Endodermal cell (in vitro differentiated cells): ENCODE data around the gene GGT6. TPM values are rescaled to one million over a fixed set of nuclear protein-coding genes. Genes with fewer than 3 reads are reported as not detected.

ENCODE experiments used
- DNase-seq: peaks from one replicate; pipeline ENCODE4 v3.0.0-alpha.2; 2017
- H3K27ac ChIP-seq: 2 replicates; pipeline ENCODE4 v1.5.1; 2013; ENCODE audit warnings: mild to moderate bottlenecking, low read depth, low read length, moderate library complexity
- H3K27me3 ChIP-seq: 2 replicates; pipeline ENCODE4 v1.6.1; 2013; ENCODE audit warnings: mild to moderate bottlenecking, low read length, moderate library complexity; ENCODE audit not compliant: insufficient read depth, control insufficient read depth, poor library complexity, severe bottlenecking
- H3K36me3 ChIP-seq: 2 replicates; pipeline ENCODE4 v1.7.0; 2013; ENCODE audit warnings: mild to moderate bottlenecking, low read length, moderate library complexity; ENCODE audit not compliant: control insufficient read depth, insufficient read depth
- H3K4me1 ChIP-seq: one replicate; pipeline ENCODE4 v1.7.0; 2013; ENCODE audit warnings: low read length; ENCODE audit not compliant: control insufficient read depth, insufficient read depth
- H3K4me3 ChIP-seq: 2 replicates; pipeline ENCODE4 v1.5.1; 2013; ENCODE audit warnings: mild to moderate bottlenecking, low read length, moderate library complexity
- H3K9ac ChIP-seq: 2 replicates; pipeline ENCODE4 v1.6.1; 2013; ENCODE audit warnings: mild to moderate bottlenecking, low read length, moderate library complexity; ENCODE audit not compliant: poor library complexity, severe bottlenecking; ENCODE audit errors: extremely low read depth
- H3K9me3 ChIP-seq: 2 replicates; pipeline ENCODE4 v1.6.1; 2013; ENCODE audit warnings: mild to moderate bottlenecking, low read length, moderate library complexity; ENCODE audit not compliant: control insufficient read depth
- H3K27ac Mint-ChIP-seq: 2 replicates; pipeline ENCODE4 v1.8.0; 2020; ENCODE audit warnings: mixed read lengths
- H3K27me3 Mint-ChIP-seq: 2 replicates; pipeline ENCODE4 v1.8.0; 2021; ENCODE audit warnings: mild to moderate bottlenecking, mixed read lengths; ENCODE audit not compliant: insufficient read depth
- H3K36me3 Mint-ChIP-seq: 2 replicates; pipeline ENCODE4 v1.8.0; 2020; ENCODE audit warnings: low read depth, mixed read lengths
- H3K4me1 Mint-ChIP-seq: 2 replicates; pipeline ENCODE4 v1.8.0; 2020; ENCODE audit warnings: mixed read lengths
- H3K4me3 Mint-ChIP-seq: 2 replicates; pipeline ENCODE4 v1.8.0; 2020; ENCODE audit warnings: mild to moderate bottlenecking, moderate library complexity, mixed read lengths
- H3K9me3 Mint-ChIP-seq: 2 replicates; pipeline ENCODE4 v1.8.0; 2020; ENCODE audit warnings: mild to moderate bottlenecking, mixed read lengths
- WGBS, 2 experiments: methylation state at CpG; one replicate each; pipeline versions ENCODE4 v1.1.5 to v1.1.7; 2013; ENCODE audit warnings: missing lambda C conversion rate in 2 of 2, mixed read lengths in 1 of 2; ENCODE audit not compliant: insufficient coverage in 1 of 2, insufficient read length in 1 of 2; 5-methylcytosine and 5-hydroxymethylcytosine counted together
- total RNA-seq, 2 donors: library from RNA; stranded (reverse); fragmentation: NEBNext Ultra II Directional in 1 of 2; extraction: Animal tissue kit (Norgen Biotek cat#: 25700) in 1 of 2; gene quantifications; 2 replicates in 1 of 2; 3 replicates in 1 of 2; pipeline ENCODE4 v1.2.1, GENCODE V29; 2021
- TF ChIP-seq, protein P1 (sequence below): fragments of 200-600 bp; sonication (generic); conservative IDR thresholded peaks from 2 replicates; pipeline ENCODE4 v1.5.0; 2021; ENCODE audit warnings: antibody characterized with exemption, mild to moderate bottlenecking

Gene GGT6
- total RNA-seq, 2 donors from 2014 or later, result not detected

DNA sequence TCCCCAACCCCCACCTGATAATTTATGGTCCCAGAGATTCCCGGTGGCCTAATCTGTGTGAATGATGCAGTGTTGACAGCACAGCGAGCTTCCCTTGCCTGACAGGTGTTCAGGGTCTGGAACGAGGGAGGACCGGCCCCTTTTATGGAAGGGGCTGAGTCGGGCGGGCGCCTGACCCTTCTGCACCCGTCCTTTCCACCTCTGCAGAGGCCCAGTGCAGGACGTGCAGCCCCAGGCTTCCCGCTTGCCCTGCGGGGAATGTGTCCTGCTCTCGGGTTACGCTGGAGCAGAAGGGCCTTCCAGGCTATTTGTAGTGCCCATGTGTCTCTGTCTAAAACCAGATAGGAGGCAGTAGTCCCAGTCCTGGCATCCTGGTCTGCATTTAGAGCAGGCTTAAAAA, 40.2 kb upstream of the GGT6 start:
- no peaks in the 10 kb centered on the region for H3K36me3 Mint-ChIP-seq
- Histone ChIP-seq H3K9me3 (no peaks in the 10 kb centered on the region), H3K27ac (peak overlapping the region; percentile 52), H3K27me3 (no peaks in the 10 kb centered on the region), H3K9ac (no peak overlapping the region), H3K36me3 (no peaks in the 10 kb centered on the region), H3K4me1 (peaks cover 11% of the 10 kb centered on the region), H3K4me3 (no peak overlapping the region)
- H3K27ac Mint-ChIP-seq, result no peak overlapping the region
- peak overlapping the region; percentile 21 for H3K4me3 Mint-ChIP-seq
- no peaks in the 10 kb centered on the region for H3K9me3 Mint-ChIP-seq
- TF ChIP-seq, protein P1, sequence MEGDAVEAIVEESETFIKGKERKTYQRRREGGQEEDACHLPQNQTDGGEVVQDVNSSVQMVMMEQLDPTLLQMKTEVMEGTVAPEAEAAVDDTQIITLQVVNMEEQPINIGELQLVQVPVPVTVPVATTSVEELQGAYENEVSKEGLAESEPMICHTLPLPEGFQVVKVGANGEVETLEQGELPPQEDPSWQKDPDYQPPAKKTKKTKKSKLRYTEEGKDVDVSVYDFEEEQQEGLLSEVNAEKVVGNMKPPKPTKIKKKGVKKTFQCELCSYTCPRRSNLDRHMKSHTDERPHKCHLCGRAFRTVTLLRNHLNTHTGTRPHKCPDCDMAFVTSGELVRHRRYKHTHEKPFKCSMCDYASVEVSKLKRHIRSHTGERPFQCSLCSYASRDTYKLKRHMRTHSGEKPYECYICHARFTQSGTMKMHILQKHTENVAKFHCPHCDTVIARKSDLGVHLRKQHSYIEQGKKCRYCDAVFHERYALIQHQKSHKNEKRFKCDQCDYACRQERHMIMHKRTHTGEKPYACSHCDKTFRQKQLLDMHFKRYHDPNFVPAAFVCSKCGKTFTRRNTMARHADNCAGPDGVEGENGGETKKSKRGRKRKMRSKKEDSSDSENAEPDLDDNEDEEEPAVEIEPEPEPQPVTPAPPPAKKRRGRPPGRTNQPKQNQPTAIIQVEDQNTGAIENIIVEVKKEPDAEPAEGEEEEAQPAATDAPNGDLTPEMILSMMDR, result no peak
- peak; percentile 76 for DNase-seq
- peaks cover 16% of the 10 kb centered on the region for H3K4me1 Mint-ChIP-seq
- WGBS, 2 experiments, result 52 to 59% methylated on average over 10 to 13 of the region's 13 CpGs
- H3K27me3 Mint-ChIP-seq, result peaks cover 3% of the 10 kb centered on the region

DNA sequence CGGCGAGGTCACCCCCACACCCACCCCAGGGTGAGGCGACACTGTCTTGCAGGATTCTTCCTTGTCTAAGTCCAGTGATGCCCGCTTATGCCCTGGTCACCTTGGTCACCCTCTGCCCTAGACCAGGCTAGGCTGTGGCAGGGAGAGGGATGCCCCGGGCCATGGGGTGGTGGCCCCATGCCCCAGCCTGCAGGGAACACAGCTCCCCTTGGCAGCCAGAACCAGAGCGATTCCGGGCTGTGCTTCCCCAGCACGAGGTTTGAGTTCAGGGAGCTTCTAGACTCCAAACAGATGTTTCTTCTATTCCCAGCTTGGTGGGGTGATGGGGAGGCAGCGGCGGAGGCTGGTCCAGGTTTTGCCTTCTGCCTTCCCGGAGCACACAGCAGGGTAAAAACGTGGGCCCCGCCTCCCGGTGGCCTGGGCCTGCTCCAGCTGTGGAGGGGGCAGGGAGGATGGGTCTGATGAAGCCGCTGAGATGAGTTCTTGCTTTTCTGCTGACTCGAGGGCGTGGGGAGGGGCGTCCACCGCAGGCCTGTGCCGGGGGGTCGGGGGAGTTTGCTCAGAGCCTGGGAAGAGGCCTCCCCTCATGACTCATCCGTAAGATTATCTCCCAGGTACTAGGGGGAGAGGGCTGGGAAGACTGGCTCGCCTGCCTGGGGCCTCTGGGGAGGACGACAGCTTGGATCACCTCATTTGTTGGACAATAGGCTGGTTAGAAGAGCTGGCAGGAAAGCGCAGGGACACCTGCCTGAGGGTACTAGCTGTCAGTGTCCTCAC, 39.3 kb upstream of the GGT6 start:
- peak; percentile 96 for DNase-seq
- Histone ChIP-seq H3K9me3 (no peaks in the 10 kb centered on the region), H3K36me3 (no peaks in the 10 kb centered on the region), H3K4me3 (no peak overlapping the region), H3K4me1 (peaks cover 11% of the 10 kb centered on the region), H3K27ac (peak overlapping the region; percentile 52), H3K27me3 (no peaks in the 10 kb centered on the region), H3K9ac (no peak overlapping the region)
- TF ChIP-seq, protein P1, result no peak
- no peaks in the 10 kb centered on the region for H3K36me3 Mint-ChIP-seq
- H3K4me1 Mint-ChIP-seq, result peaks cover 21% of the 10 kb centered on the region
- 35 to 41% methylated on average over 6 to 25 of the region's 25 CpGs for WGBS, 2 experiments
- peaks cover 3% of the 10 kb centered on the region for H3K27me3 Mint-ChIP-seq
- peak overlapping the region; percentile 21 for H3K4me3 Mint-ChIP-seq
- H3K9me3 Mint-ChIP-seq, result no peaks in the 10 kb centered on the region
- H3K27ac Mint-ChIP-seq, result no peak overlapping the region

DNA sequence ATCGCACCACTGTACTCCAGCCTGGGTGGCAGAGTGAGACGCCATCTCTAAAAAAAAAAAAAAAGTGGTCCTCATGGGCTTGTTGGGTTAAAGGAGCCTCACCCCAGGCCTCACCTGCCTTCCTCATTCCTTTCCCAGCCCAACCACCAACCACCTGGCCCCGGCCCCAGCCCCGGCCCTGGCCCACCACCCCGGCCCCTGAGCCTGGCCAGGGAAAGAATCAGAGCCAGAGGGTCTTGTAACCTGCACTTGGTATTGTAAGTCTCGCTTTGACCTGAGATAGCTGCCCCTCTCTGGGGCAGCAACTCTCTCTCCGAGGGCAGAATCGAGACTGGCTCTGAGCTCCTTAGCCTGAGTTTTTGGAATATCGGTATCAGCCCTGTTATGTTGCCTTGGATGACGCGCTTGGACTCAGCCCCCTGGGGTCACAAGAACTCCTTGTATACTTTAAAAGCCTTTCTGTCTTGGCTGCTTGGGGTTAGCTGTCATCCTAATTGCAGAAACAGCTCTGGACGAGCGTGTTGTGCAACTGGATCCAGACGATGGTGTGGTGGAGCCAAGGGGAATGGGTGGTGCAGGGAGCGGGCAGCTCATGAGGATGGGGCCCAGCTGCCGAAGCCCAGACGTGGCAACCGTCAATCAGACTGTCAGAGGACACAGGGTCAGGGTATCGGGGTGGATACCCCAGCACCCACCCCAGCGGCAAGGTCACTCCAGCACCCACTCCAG, 38.6 kb upstream of the GGT6 start:
- no peaks in the 10 kb centered on the region for H3K9me3 ChIP-seq
- TF ChIP-seq, protein P1, result no peak
- Mint-ChIP-seq H3K27ac (no peak overlapping the region), H3K27me3 (peaks cover 3% of the 10 kb centered on the region), H3K4me1 (peaks cover 21% of the 10 kb centered on the region), H3K9me3 (no peaks in the 10 kb centered on the region), H3K4me3 (no peak overlapping the region), H3K36me3 (no peaks in the 10 kb centered on the region)
- H3K4me3 ChIP-seq, result no peak overlapping the region
- WGBS, 2 experiments, result 77 to 87% methylated on average over 12 to 20 of the region's 20 CpGs
- H3K27me3 ChIP-seq, result no peaks in the 10 kb centered on the region
- no peak overlapping the region for H3K27ac ChIP-seq
- H3K36me3 ChIP-seq, result no peaks in the 10 kb centered on the region
- peak; percentile 53 for DNase-seq
- no peak overlapping the region for H3K9ac ChIP-seq
- H3K4me1 ChIP-seq, result peaks cover 11% of the 10 kb centered on the region
